HepG2 (cell line): ENCODE results near the gene TOB1. TPM values are rescaled to one million over a fixed set of nuclear protein-coding genes. Genes with fewer than 3 reads are reported as not detected.

ENCODE experiments used
- AKAP8 ChIP-seq: sonication (generic); formaldehyde crosslinking; IDR thresholded peaks from 2 replicates; pipeline ENCODE4 v1.5.1; 2020; ENCODE audit warnings: mild to moderate bottlenecking, missing genetic modification reagents
- DMAP1 ChIP-seq: IDR thresholded peaks from 2 replicates; pipeline ENCODE4 v1.6.1; 2016
- EZH2 ChIP-seq: conservative IDR thresholded peaks from 2 replicates; pipeline ENCODE4 v1.6.1; 2012; ENCODE audit warnings: mild to moderate bottlenecking, low read depth, low read length, moderate library complexity
- HMG20B ChIP-seq: conservative IDR thresholded peaks from 2 replicates; pipeline ENCODE4 v1.6.1; 2016; ENCODE audit warnings: missing genetic modification reagents, missing compliant biosample characterization
- HNF4A ChIP-seq: sonication (generic); formaldehyde crosslinking; IDR thresholded peaks from 2 replicates; pipeline ENCODE4 v1.4.0; 2020; ENCODE audit warnings: missing genetic modification reagents
- HOXA7 ChIP-seq: sonication (generic); formaldehyde crosslinking; IDR thresholded peaks from 2 replicates; pipeline ENCODE4 v1.8.1; 2022; ENCODE audit warnings: mild to moderate bottlenecking, missing genetic modification reagents, moderate library complexity
- IRX3 ChIP-seq: sonication (generic); formaldehyde crosslinking; IDR thresholded peaks from 2 replicates; pipeline ENCODE4 v1.8.1; 2023; ENCODE audit warnings: mild to moderate bottlenecking, low read depth, missing genetic modification reagents, borderline replicate concordance
- ISX ChIP-seq: sonication (generic); formaldehyde crosslinking; conservative IDR thresholded peaks from 2 replicates; pipeline ENCODE4 v1.5.0; 2020; ENCODE audit warnings: missing genetic modification reagents
- MAFF ChIP-seq: IDR thresholded peaks from 2 replicates; pipeline ENCODE4 v1.6.1; 2011; ENCODE audit warnings: low read depth, low read length, improper control_type of control experiment
- MYC ChIP-seq: sonication (generic); formaldehyde crosslinking; IDR thresholded peaks from 2 replicates; pipeline ENCODE4 v1.9.0; 2021; ENCODE audit warnings: missing genetic modification reagents, borderline replicate concordance
- NR2F6 ChIP-seq, 2 experiments: IDR thresholded peaks; 2 replicates each; pipeline ENCODE4 v1.6.1; 2016; ENCODE audit warnings: antibody characterized with exemption in 1 of 2, mild to moderate bottlenecking in 1 of 2
- PHF5A ChIP-seq: IDR thresholded peaks from one replicate; pipeline ENCODE4 v1.6.1; 2018; ENCODE audit warnings: low read depth, missing genetic modification reagents; ENCODE audit not compliant: unreplicated experiment
- RAD51 ChIP-seq: fragments of 450-650 bp; IDR thresholded peaks from 2 replicates; pipeline ENCODE4 v1.6.1; 2016; ENCODE audit warnings: borderline replicate concordance
- SIX4 ChIP-seq: sonication (generic); formaldehyde crosslinking; IDR thresholded peaks from 2 replicates; pipeline ENCODE4 v1.4.0; 2020; ENCODE audit warnings: missing genetic modification reagents
- SOX6 ChIP-seq, 2 experiments: fragments of 450-650 bp in 1 of 2; sonication (generic) in 1 of 2; formaldehyde crosslinking in 1 of 2; IDR thresholded peaks; 2 replicates each; pipeline versions ENCODE4 v1.4.0 to v1.6.1; 2017 to 2020; ENCODE audit warnings: antibody characterized with exemption in 1 of 2, mild to moderate bottlenecking in 1 of 2, missing genetic modification reagents in 1 of 2
- STAG1 ChIP-seq: sonication (generic); formaldehyde crosslinking; IDR thresholded peaks from 2 replicates; pipeline ENCODE4 v1.4.0; 2020; ENCODE audit warnings: missing genetic modification reagents
- TGIF2 ChIP-seq: IDR thresholded peaks from 2 replicates; pipeline ENCODE4 v1.6.1; 2016; ENCODE audit warnings: control low read depth, missing compliant biosample characterization
- ZBTB10 ChIP-seq: sonication (generic); formaldehyde crosslinking; IDR thresholded peaks from 2 replicates; pipeline ENCODE4 v1.4.0; 2020; ENCODE audit warnings: missing genetic modification reagents, borderline replicate concordance
- ZFP36 ChIP-seq: fragments of 150-350 bp; IDR thresholded peaks from 2 replicates; pipeline ENCODE4 v1.6.1; 2018; ENCODE audit warnings: borderline replicate concordance, low read length, low read depth; ENCODE audit not compliant: partially characterized antibody
- ZNF264 ChIP-seq: sonication (generic); formaldehyde crosslinking; IDR thresholded peaks from 2 replicates; pipeline ENCODE4 v1.4.0; 2020; ENCODE audit warnings: missing genetic modification reagents
- ZNF383 ChIP-seq: sonication (generic); formaldehyde crosslinking; IDR thresholded peaks from 2 replicates; pipeline ENCODE4 v1.4.0; 2020; ENCODE audit warnings: missing genetic modification reagents, mild to moderate bottlenecking, borderline replicate concordance
- ZNF598 ChIP-seq: sonication (generic); formaldehyde crosslinking; IDR thresholded peaks from 2 replicates; pipeline ENCODE4 v1.5.1; 2020; ENCODE audit warnings: mild to moderate bottlenecking, missing genetic modification reagents, borderline replicate concordance
- ZNF850 ChIP-seq: sonication (generic); formaldehyde crosslinking; conservative IDR thresholded peaks from 2 replicates; pipeline ENCODE4 v1.9.0; 2021; ENCODE audit warnings: mild to moderate bottlenecking, missing genetic modification reagents
- polyA plus RNA-seq, 8 experiments: library from polyadenylated mRNA; depleted of rRNA in 3 of 8; stranded (reverse) in 7 of 8; unstranded in 1 of 8; fragments of >200 nt; fragmentation: Illumina TruSeq in 4 of 8; extraction: Trizol in 4 of 8; gene quantifications; 2 replicates each; pipeline versions ENCODE4 v1.2.1 to v1.2.3, GENCODE V29; 2011 to 2016; ENCODE audit warnings: low read depth in 4 of 8, missing spikeins in 1 of 8, mixed read lengths in 1 of 8; ENCODE audit not compliant: insufficient read depth in 1 of 8
- total RNA-seq, 5 experiments: library from RNA; depleted of rRNA; stranded (reverse); fragments of >200 nt; fragmentation: Illumina TruSeq; extraction: Trizol; gene quantifications; 2 replicates each; pipeline ENCODE4 v1.2.3, GENCODE V29; 2016; ENCODE audit warnings: low read depth in 1 of 5
- TF ChIP-seq, protein P1 (sequence below): sonication (generic); formaldehyde crosslinking; IDR thresholded peaks from 2 replicates; pipeline ENCODE4 v1.9.0; 2021; ENCODE audit warnings: missing genetic modification reagents, mild to moderate bottlenecking, borderline replicate concordance
- TF ChIP-seq, protein P2 (sequence below): sonication (generic); formaldehyde crosslinking; IDR thresholded peaks from 2 replicates; pipeline ENCODE4 v1.8.0; 2022; ENCODE audit warnings: mild to moderate bottlenecking, missing genetic modification reagents, borderline replicate concordance

The TOB1 gene
- total and polyA plus RNA-seq, 2 of the 13 experiments (the other 11 are each of a cell fraction or from before 2014, with no cell fraction given): 21.9 to 57.7 TPM

- TF ChIP-seq IRX3 (CRISPR knock-in tag) (0 out of 2 replicates have a peak, but pooled peaks have one; percentile 53), MAFF (peak; percentile 50; the same call in 1 of the 2 replicates), TGIF2 (peak; percentile 73; the same call in 1 of the 2 replicates), HOXA7 (CRISPR knock-in tag) (no peak), AKAP8 (peak; percentile 75; the same call in 1 of the 2 replicates), RAD51 (no peak), ISX (CRISPR knock-in tag) (no peak), SOX6 (IDR thresholded peaks at IDR 0.05) (no peak), SOX6 (CRISPR knock-in tag; IDR thresholded peaks at IDR 0.05) (0 out of 2 replicates have a peak, but pooled peaks have one; percentile 8), ZNF383 (CRISPR knock-in tag) (0 out of 2 replicates have a peak, but pooled peaks have one; percentile 16), ZBTB10 (CRISPR knock-in tag) (peak; percentile 34; the same call in 1 of the 2 replicates), ZFP36 (no peak), ZNF598 (CRISPR knock-in tag) (0 out of 2 replicates have a peak, but pooled peaks have one; percentile 35), HNF4A (CRISPR knock-in tag) (peak; percentile 82), PHF5A (peak; percentile 29), ZNF850 (CRISPR knock-in tag) (no peak), MYC (CRISPR knock-in tag) (no peak), SIX4 (CRISPR knock-in tag) (peak; percentile 67; the same call in 1 of the 2 replicates), EZH2 (no peak), HMG20B (CRISPR knock-in tag) (no peak), ZNF264 (CRISPR knock-in tag) (no peak), NR2F6 (IDR thresholded peaks at IDR 0.05) (peak; percentile 41; the same call in 1 of the 2 replicates), NR2F6 (CRISPR knock-in tag; IDR thresholded peaks at IDR 0.05) (peak; percentile 61), STAG1 (CRISPR knock-in tag) (peak; percentile 24), DMAP1 (no peak)
- TF ChIP-seq, protein P1, sequence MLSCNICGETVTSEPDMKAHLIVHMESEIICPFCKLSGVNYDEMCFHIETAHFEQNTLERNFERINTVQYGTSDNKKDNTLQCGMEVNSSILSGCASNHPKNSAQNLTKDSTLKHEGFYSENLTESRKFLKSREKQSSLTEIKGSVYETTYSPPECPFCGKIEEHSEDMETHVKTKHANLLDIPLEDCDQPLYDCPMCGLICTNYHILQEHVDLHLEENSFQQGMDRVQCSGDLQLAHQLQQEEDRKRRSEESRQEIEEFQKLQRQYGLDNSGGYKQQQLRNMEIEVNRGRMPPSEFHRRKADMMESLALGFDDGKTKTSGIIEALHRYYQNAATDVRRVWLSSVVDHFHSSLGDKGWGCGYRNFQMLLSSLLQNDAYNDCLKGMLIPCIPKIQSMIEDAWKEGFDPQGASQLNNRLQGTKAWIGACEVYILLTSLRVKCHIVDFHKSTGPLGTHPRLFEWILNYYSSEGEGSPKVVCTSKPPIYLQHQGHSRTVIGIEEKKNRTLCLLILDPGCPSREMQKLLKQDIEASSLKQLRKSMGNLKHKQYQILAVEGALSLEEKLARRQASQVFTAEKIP: no peak
- TF ChIP-seq, protein P2, sequence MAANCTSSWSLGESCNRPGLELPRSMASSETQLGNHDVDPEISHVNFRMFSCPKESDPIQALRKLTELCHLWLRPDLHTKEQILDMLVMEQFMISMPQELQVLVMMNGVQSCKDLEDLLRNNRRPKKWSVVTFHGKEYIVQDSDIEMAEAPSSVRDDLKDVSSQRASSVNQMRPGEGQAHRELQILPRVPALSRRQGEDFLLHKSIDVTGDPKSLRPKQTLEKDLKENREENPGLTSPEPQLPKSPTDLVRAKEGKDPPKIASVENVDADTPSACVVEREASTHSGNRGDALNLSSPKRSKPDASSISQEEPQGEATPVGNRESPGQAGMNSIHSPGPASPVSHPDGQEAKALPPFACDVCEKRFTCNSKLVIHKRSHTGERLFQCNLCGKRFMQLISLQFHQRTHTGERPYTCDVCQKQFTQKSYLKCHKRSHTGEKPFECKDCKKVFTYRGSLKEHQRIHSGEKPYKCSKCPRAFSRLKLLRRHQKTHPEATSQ (CRISPR knock-in tag): peak; percentile 31; the same call in 1 of the 2 replicates
These were observed 890 bp downstream of the TOB1 start (continued) for GRCh38 chr17:50865060-50865867.
